GM21515 (cell line): ENCODE data around the gene PRODH.
"Not testable (repeated sequence)": the region's sequence is repeated elsewhere in the genome, so short reads cannot be mapped to it uniquely, and the experiment has no call there.

Experiments used
- ATAC-seq: cut with Tn5 transposase; IDR thresholded peaks from one replicate; pipeline ENCODE4 v1.9.1; 2021; ENCODE audit not compliant: unreplicated experiment

PRODH gene

DNA sequence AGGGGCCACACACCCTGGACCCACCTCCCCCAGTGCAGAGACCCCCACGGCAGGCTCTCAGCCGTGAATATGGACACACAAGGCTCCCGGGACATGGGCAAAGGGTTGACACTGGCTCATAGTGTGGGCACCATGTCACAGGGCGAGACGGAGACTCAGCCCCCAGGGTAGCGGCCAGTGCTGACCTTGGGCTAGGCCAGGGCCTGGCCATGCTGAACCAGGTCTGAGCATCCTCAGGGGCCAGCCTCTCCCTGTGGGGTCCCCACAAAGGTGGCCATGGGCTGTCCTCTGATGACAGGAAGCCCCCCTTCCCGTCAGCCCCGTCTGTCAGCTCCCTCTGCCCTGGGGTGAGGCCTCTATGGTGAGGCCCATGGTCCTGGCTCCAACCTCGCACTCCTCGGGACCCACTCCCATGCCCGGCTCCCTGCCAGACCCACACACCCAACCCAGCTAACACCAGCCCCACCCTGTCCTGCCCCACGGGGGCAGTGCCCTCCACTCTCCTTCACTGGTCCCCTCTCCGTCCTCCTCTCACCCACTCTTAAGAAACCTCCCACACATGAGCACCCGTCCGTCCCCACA, 19.0 kb upstream of the PRODH start:
- no peak for ATAC-seq

DNA sequence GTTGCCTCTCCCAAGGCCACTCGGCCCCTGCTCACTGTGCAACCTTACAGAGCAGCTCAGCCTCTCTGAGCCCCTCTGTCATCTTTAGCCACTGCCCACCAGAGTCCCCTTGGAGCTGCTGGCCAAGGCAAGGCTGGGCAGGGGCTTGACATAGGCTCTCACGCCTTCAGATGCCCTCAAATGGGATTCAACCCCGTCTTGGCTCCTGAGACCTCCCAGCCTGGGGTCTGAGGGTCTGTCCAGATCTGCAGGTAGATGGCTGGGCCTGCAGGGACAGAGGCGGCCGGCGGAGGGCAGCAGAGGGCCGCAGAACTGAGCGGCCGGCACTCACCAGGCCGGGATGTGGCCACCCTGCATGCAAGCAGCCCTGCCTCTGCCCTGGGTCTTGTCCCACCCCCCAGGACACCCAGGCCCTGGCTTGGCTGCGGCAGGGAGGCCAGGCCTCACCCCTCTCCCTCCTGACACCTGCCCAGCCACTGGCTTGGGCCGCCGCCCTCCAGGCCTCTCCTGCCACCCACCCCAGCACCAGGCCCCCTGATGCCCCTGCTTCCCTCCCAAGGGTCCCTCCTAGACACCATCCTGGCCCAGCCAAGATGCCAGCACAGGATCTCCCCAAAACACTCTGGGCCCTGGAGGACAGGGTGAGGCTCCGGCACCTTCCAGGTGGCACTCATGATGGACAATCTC, 18.4 kb upstream of the PRODH start:
- not testable (repeated sequence) for ATAC-seq

DNA sequence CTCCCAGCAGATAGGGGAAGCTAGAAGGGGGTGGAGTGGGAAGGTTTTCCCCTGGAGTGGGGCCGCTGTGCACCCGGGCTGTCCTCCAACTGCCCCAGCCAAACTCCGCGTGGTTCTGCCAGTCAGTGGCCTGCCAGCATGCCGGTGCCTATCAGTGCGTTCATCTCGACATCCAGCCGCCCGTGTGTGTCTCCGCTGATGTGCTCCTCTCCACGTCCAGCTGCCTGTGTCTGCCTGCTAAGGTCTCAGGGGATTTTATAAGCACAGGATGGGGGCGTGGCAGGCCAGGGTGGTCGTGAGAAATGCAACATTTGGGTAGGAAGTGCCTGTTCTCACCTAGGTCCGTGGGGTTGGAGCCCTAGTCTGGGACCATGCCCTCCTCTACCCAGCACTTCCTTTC, 17.0 kb upstream of the PRODH start:
- ATAC-seq: not testable (repeated sequence)

DNA sequence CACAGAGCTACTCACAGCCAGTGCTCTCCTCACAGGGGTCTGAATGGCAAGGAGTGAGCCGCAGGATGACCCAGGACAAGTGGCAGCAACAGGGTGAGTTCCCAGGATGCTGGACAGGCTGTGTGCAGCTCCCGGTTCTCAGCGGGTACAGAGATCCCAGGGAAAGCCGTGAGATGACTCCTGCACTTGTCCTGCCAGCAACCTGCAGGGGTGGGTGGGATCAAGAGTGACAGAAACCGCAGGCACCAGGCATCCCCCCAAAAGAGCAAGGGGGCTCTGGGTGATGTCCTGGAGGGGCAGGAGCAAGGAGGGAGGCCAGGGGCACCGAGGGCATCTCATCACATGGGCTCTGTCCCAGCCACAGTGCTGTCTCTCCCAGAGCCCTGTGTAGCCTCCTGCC, 15.9 kb upstream of the PRODH start:
- ATAC-seq: no peak

DNA sequence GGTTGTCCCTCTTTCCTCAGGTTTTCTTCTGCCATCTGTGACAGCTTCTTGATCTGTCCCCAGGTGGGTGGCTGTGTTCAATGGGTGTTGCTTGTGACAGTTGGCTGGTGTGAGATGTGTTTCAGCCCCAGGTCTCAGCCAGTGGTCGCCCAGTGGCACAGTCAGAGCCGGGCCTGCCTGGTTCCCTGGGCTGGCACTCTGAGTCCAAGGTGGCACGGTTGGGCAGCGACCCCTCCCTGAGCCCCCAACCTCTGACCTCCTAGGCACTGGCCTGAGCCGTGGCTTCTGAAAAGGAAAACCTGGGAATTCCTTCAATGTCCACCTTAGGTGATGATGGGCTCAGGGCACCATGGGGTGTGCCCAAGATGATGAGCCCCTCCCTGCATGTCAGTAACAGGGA, 14.0 kb upstream of the PRODH start:
- ATAC-seq: no peak

DNA sequence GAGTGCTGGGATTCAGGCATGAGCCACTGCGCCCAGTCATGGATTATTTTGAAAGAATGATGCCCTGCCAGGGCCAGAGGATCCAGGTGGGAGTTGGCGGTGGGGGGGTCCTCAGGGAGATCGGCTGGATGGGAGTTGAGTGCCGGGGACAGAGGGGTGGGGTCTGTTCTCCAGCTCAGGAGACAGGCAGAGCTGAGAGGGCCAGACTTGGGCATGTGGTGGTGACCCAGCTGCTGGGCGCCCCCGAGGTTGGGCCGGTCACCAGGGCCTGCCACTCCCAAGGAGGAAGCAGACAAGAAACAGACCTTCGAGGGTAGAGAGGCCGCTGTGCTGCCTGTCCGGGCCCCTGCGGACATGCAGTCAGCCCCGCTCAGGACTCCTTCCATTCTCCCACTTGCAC, 11.8 kb upstream of the PRODH start:
- ATAC-seq: no peak

DNA sequence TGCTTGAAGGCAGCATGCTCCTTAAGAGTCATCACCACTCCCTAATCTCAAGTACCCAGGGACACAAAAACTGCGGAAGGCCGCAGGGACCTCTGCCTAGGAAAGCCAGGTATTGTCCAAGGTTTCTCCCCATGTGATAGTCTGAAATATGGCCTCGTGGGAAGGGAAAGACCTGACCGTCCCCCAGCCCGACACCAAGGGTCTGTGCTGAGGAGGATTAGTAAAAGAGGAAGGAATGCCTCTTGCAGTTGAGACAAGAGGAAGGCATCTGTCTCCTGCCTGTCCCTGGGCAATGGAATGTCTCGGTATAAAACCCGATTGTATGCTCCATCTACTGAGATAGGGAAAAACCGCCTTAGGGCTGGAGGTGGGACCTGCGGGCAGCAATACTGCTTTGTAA, 11.0 kb upstream of the PRODH start:
- not testable (repeated sequence) for ATAC-seq

DNA sequence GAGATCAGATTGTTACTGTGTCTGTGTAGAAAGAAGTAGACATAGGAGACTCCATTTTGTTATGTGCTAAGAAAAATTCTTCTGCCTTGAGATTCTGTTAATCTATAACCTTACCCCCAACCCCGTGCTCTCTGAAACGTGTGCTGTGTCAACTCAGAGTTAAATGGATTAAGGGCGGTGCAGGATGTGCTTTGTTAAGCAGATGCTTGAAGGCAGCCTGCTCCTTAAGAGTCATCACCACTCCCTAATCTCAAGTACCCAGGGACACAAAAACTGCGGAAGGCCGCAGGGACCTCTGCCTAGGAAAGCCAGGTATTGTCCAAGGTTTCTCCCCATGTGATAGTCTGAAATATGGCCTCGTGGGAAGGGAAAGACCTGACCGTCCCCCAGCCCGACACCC, 2.6 kb upstream of the PRODH start:
- not testable (repeated sequence) for ATAC-seq

DNA sequence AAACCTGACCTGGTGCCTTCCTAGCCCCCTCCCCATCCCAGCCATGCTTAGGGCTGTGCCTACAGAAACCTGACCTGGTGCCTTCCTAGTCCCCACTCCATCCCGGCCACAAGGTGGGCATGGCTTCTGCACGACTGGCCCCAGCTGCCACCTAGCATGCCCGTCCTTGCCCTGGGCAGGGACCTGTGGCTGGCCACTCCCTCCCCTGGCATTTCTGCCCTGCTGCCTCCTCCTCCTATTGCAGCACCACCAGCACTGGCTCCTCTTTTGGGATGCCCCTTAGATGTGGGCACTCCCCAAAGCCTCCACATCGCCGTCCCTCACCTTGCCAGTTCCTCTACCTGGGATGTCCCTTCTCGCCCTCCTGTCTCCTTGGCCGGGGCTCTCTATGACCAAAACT, 1.4 kb downstream of the PRODH start:
- ATAC-seq: not testable (repeated sequence)

DNA sequence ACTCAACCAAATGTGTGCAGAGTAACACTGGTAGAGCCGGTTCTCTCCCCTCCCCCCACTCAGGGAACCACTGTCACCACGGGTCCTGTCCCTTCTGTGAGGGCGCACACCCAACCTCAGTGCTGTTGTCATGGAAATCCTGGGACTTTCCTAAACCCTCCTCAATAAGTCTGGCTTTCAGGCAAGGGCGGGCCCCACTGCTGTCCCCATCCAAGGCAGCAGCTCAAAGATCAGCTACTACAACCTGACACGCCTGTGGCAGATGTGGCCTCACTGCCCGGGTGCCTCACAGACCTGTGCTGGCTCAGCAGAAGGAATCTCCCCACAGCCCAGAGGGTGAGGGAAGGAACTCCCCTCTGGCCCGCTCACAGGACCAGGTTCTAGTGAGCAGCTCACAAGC, 2.2 kb downstream of the PRODH start:
- no peak for ATAC-seq

DNA sequence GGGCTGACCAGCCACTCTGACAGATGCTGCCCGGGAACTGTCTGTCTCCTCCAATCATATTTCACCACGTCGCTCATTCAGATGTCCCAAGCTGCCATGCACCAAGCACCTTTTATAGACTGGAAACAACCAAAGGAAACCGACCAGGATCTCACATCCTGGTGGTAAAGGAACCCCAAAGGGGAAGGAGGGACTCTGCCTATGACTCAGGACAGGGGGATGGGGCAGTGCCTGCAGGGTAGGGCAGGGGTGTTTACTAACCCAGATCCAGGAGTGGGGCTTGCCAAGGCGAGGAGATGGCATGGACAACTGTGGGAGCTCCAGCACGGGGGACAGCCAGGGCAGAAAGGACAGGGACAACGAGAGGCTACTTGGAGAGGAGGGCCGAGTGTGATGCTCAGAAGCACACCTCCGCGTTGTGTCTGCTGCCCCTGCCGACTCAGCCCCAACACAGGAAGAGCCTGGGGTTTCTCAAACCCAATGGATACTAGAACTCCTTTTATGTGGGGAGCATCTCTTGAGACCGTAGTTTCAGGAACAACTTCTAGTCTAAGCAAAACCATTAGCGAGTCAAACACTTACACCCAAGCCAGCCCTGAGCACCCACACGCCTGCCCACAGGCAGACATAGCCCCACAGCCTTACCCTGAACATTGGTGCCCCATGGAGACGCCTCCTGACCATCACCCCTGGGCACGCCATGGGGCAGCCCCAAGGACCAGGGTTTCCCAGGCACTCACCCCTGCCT, 4.0 kb downstream of the PRODH start:
- ATAC-seq: no peak

DNA sequence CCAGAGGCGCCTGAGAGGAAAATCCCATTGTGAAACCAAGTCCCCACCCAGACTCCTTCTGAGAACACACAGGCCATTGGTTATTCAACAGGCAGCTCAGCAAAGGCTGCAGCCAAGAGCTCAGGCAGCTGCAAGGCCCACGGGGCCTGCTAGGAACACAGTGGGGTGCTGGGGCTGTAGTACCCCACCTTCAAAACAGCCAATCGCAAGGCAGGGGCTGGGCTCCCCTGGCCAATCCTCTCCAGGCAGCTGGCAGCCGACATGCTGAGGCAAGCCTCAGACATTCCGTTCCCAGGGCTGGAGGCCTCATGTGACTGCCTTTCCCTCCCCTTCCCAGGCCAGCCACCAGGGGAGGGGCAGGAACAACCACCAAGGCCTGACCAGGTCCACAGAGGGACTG, 6.6 kb downstream of the PRODH start:
- no peak for ATAC-seq

DNA sequence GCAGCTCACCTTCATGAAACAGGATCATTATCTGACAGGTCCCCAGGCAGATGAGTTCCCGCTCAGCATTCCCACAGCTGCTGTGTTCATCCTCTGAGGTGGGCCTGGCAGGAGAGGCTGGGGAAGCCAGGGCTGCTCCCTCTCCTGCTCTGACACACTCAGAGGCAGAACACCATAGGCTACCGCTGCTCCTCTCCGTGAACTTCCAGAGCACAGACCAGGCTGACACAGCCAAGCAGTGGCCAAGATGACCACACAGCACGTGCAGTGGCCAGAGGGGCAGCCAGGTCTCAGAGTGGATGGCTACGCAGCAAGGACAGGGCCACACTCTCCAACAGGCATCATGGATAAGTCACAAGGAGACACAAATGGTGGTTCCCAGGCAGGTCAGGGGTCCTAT, 8.5 kb downstream of the PRODH start:
- no peak for ATAC-seq

DNA sequence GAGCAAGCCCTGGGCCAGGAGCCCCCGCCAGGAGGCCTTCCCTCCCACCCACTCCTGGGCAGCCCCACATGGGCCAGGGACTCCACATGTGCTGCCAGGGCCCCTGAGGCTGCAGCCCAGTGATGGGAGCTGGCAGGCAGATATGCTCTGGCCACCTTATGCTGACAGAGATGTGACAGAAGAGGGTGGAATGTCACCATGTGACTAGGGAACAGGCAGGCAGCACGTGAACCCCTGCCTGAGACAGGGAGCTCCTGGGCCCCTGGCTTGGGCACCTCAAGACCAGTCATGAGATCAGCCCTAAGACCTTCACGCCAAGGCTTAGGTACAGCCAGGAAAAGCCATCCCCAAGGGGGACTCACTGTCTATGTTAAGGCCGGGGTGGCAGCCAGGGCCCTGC, 9.1 kb downstream of the PRODH start:
- no peak for ATAC-seq

DNA sequence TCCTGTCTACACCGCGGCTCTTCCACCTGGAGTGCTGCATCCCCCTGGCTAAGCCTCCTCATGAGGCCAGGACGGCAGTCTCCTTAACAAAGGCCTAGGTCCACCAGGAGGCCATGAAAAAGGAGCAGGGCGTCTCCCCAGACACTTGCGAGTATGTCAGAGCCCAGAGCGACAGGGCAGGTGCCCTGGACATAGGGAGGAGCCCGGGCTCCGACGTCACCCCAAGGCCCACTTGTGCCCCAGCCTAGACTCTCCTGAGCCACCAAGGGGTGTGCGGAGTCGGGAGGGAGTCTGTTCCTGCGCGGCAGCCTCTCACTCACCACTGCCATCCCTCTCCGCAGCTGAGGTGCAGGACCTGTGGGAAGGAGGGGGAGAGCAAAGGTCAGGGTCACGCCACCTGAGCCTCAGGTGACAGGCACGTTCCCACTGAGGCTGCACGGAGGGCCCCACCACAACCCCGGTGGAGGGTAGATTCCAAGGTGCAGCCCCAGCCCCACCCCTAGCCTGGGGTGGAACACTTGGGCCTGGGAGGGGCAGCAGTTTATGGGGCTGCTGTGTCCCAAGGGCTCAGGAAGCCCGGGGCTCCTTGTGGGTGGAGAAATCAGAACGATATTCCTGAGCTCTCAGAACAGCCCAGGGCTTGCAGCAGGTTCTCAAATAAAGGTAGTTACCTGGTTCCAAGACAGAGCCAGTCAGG, 10.6 kb downstream of the PRODH start:
- ATAC-seq: no peak

DNA sequence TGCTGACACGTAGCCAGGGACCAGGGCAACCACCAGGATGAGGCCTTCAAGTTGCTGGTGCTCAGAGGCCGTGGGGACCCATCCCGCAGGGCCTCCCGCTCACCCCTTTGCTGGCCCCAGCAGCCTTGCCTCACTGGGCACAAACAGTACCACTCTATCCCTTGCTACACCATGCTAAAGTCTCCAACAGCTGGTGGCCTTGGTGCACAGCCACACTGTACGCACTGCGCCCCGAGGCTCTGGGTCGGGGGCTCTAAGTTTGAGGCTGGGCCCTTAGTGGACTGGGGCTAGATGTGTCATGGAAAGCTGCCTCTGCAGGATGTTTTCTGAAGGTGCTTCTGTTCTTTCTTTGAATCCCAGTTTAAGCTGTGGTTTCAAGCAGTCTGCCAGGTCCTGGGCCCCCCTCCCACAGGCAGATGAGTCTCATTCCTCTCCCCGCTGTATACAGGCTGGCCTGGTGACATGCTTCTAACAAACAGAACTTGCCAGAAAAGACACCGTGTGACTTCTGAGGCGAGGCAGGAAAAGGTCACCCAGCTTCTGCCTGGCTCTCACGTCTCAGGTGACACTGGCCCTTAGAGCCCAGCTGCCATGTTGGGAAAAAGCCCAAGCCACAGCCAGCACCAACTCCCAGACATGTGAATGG, 15.7 kb downstream of the PRODH start:
- not testable (repeated sequence) for ATAC-seq

DNA sequence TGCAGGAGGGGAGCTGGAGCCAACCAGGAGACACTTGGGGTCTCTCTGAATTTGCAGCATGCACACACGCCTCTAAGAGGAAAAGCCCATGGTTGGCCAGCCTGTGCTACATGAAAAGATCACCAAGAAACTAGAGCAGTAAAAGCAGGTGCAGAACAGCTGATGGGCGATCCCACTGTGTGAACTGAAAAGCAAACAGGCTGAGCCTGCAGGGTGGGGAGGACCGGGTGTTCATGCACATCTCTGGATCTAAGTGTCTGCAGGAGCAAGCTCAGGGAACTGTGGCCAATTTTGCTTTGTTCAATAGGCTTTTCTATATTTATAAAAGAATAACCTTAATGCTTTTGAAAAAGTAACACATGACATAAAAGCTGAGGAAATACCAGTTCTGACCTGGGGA, 18.3 kb downstream of the PRODH start:
- ATAC-seq: not testable (repeated sequence)

DNA sequence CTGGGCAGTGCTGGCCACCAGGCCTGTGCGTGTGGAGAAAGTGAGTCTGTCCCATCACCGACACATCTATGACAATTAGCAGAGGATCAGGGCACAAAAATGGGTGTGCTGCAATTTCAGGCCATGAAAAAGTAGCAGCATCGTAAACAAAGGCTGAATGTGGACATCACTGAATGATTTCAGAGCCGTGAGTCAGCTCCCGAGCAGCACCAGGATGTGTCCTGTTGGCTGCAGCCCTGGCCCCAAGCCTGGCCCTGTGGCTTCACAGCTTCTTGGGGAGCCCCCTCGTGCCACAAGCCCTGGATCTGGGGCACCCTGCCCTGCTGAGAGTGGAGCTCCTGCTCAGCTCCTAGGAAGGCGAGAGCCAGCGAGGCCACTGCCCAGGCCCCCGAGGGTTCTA, 20.5 kb downstream of the PRODH start:
- not testable (repeated sequence) for ATAC-seq

DNA sequence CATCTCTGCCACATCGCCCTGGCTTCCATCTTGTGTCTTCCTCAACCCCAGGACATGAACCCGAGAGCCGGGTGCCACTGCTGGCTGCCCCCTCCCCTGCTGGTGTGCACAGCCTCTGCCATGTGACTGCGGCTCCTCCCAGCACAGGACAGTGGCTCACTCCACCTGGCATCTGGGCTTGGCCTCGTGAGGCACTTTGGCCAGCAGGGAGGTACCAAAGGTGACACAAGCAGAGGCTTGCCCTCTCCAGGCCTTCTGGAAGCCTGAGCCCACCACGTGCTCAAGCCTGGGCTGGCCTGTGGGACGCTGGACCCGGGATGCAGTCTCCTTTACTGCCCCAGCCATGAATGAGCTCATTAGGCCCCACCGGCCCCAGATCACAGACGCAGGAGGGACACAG, 21.5 kb downstream of the PRODH start:
- ATAC-seq: not testable (repeated sequence)

DNA sequence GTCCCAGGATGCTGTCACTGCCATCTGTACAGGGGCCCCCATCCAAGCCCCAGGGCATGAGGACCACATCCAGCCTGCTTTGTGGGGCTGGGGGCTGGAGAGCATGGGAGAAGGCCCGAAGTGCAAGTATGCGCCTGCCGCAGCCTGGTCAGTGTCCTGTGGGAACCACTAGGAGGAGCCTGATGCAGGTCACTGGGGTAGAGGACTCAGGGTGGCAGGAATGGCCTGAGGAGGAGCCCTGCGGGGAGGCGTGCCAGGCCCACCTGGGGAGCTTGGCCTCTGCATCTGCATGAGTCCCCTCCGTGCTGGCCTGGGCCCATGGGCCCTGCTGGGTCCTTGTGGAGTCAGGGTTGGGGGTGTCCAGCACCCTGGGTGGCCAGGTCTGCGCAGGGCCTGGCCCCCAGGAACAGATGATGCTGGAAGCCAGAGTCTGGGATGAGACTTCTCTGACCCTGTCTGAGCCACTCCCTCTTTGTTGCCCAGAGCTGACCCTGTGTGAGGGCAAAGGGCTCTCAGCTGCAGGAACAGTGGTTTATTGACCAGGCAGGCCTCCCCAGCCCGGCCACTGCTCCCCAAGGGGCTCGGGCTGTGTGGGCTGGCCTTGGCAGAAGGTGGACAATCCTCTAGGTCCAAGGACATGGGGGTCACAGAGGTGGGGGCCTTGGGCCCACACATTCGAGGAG, 23.7 kb downstream of the PRODH start:
- ATAC-seq: not testable (repeated sequence)

DNA sequence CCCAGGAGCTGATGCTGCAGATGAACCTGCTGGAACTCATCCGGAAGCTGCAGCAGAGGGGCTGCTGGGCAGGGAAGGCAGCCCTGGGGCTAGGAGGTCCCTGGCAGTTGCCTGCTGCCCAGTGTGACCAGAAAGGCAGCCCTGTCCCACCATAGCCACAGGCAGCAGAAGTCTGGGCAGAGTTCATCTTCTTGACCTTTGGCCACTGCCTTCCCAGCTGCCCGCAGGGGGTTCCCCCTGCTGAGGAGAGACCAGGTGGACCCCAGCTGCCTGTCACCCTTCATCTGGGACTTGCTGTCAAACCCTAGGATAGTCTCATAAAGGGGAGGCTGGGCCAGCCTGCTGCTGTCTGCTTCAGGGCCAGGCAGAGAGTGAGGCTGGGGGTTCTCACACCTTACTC, 24.6 kb downstream of the PRODH start:
- ATAC-seq: not testable (repeated sequence)
